Psoas muscle (tissue), 8 donors: ENCODE measurements around the gene FAM169A. TPM values are rescaled to one million over a fixed set of nuclear protein-coding genes. Genes with fewer than 3 reads are reported as not detected.
"Not testable (repeated sequence)": the region's sequence is repeated elsewhere in the genome, so short reads cannot be mapped to it uniquely, and the experiment has no call there.

Experiments
- ATAC-seq, 4 donors: fragments of 200-7000 bp; cut with Tn5 transposase; one replicate each; pipeline ENCODE4 v1.9.1; 2020; ENCODE audit warnings: moderate library complexity in 3 of 4, mild to moderate bottlenecking in 2 of 4
- DNase-seq, 2 donors: peaks; one replicate each; pipeline ENCODE4 v3.0.0-alpha.2; 2020
- H3K27ac ChIP-seq: fragments of 200-600 bp; one replicate; pipeline ENCODE4 v1.8.0; 2022
- H3K27me3 ChIP-seq, 3 donors: fragments of 200-600 bp in 1 of 3; one replicate each; pipeline versions ENCODE4 v1.6.1 to v1.8.0; 2013 to 2022; ENCODE audit warnings: low read length in 2 of 3, mild to moderate bottlenecking in 2 of 3, moderate library complexity in 1 of 3; ENCODE audit not compliant: insufficient read depth in 3 of 3
- H3K36me3 ChIP-seq, 2 donors: fragments of 200-600 bp in 1 of 2; one replicate each; pipeline versions ENCODE4 v1.6.1 to v1.8.0; 2013 to 2022; ENCODE audit warnings: low read depth in 1 of 2, mild to moderate bottlenecking in 1 of 2, moderate library complexity in 1 of 2; ENCODE audit not compliant: insufficient read depth in 1 of 2
- H3K4me1 ChIP-seq: fragments of 200-600 bp; one replicate; pipeline ENCODE4 v1.8.0; 2022
- H3K4me3 ChIP-seq: fragments of 200-600 bp; one replicate; pipeline ENCODE4 v1.8.0; 2022; ENCODE audit warnings: mild to moderate bottlenecking
- H3K9me3 ChIP-seq: fragments of 200-600 bp; one replicate; pipeline ENCODE4 v1.8.0; 2022
- WGBS, 3 donors: extraction: QIAGEN DNeasy Blood & Tissue Kit; methylation state at CpG; one replicate each; pipeline versions ENCODE4 v1.1.6 to v1.1.7; 2013; 5-methylcytosine and 5-hydroxymethylcytosine counted together
- intact Hi-C, 2 donors: fragments of 100-400 bp; cut with DNase I; formaldehyde crosslinking; loops; one replicate each; pipeline versions ENCODE4 v1.11.0 to v1.14.2; 2022
- polyA plus RNA-seq, 3 donors: library from polyadenylated mRNA; stranded (reverse); fragments of 200-250 nt; gene quantifications; one replicate each; pipeline ENCODE4 v1.2.3, GENCODE V29; 2013
- total RNA-seq, 4 donors: library from RNA; stranded (reverse); fragmentation: NEBNext Ultra II Directional in 2 of 4; extraction: Animal tissue kit (Norgen Biotek cat#: 25700) in 2 of 4; gene quantifications; one replicate each; pipeline versions ENCODE4 v1.2.1 to v1.2.4, GENCODE V29; 2021 to 2023
- TF ChIP-seq, protein P1 (sequence below): fragments of 200-600 bp; IDR thresholded peaks from one replicate; pipeline ENCODE4 v1.8.0; 2022; ENCODE audit warnings: antibody characterized with exemption
- donor health status: healthy with polysubstance abuse.
- donor health status: DM: no; HTN: no; CAD: no; lungs with moderate emphysema.
- donor health status: Bipolar disorder and iron deficiency.
- donor health status: healthy.
- donor health status: DM: yes; HTN: yes; CAD: no.
- donor health status: DM: no; HTN: no; CAD: no.
- donor health status: DM: no; HTN: no; CAD: no.
- donor health status: DM: yes; HTN: yes; CAD: no.

FAM169A gene
- total and polyA plus RNA-seq, 7 donors = 0.01 to 0.85 (median 0.34) TPM; not detected in 3

- Histone ChIP-seq H3K4me3 (no peak overlapping the region), H3K9me3 (no peaks in the 10 kb centered on the region), H3K27me3 (peaks cover 0 to 39% (median 15%) of the 10 kb centered on the region in 3 donors), H3K36me3 (no peaks in the 10 kb centered on the region), H3K4me1 (no peaks in the 10 kb centered on the region), H3K27ac (no peak overlapping the region)
- TF ChIP-seq, protein P1, sequence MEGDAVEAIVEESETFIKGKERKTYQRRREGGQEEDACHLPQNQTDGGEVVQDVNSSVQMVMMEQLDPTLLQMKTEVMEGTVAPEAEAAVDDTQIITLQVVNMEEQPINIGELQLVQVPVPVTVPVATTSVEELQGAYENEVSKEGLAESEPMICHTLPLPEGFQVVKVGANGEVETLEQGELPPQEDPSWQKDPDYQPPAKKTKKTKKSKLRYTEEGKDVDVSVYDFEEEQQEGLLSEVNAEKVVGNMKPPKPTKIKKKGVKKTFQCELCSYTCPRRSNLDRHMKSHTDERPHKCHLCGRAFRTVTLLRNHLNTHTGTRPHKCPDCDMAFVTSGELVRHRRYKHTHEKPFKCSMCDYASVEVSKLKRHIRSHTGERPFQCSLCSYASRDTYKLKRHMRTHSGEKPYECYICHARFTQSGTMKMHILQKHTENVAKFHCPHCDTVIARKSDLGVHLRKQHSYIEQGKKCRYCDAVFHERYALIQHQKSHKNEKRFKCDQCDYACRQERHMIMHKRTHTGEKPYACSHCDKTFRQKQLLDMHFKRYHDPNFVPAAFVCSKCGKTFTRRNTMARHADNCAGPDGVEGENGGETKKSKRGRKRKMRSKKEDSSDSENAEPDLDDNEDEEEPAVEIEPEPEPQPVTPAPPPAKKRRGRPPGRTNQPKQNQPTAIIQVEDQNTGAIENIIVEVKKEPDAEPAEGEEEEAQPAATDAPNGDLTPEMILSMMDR = no peak
- DNase-seq (no peak), ATAC-seq (no peak)
- 82 to 90% (median 86%) methylated on average over 2 of the region's 2 CpGs for WGBS, 3 donors
- intact Hi-C loops = no loop called here
These were observed 4.0 kb downstream of the FAM169A start for GRCh38 chr5:74862221-74862620.

- H3K4me3 ChIP-seq, DNase-seq, H3K4me1 ChIP-seq, intact Hi-C loops, ATAC-seq, H3K36me3 ChIP-seq, H3K9me3 ChIP-seq, H3K27ac ChIP-seq, H3K27me3 ChIP-seq: not testable (repeated sequence)
- 94 to 98% (median 95%) methylated on average over 7 of the region's 7 CpGs for WGBS, 3 donors
These were observed 9.2 kb downstream of the FAM169A start for GRCh38 chr5:74856975-74857374.

- no peaks in the 10 kb centered on the region for H3K4me1 ChIP-seq
- H3K27me3 ChIP-seq = no peaks in the 10 kb centered on the region
- TF ChIP-seq, protein P1 = no peak
- ATAC-seq (no peak), DNase-seq (no peak)
- no peaks in the 10 kb centered on the region for H3K9me3 ChIP-seq
- no peaks in the 10 kb centered on the region for H3K36me3 ChIP-seq
- no peak overlapping the region for H3K27ac ChIP-seq
- no peak overlapping the region for H3K4me3 ChIP-seq
- intact Hi-C loops = no loop called here
- 96 to 98% (median 96%) methylated on average over 2 of the region's 2 CpGs for WGBS, 3 donors
These were observed 12.9 kb downstream of the FAM169A start for GRCh38 chr5:74853256-74853655.

DNA sequence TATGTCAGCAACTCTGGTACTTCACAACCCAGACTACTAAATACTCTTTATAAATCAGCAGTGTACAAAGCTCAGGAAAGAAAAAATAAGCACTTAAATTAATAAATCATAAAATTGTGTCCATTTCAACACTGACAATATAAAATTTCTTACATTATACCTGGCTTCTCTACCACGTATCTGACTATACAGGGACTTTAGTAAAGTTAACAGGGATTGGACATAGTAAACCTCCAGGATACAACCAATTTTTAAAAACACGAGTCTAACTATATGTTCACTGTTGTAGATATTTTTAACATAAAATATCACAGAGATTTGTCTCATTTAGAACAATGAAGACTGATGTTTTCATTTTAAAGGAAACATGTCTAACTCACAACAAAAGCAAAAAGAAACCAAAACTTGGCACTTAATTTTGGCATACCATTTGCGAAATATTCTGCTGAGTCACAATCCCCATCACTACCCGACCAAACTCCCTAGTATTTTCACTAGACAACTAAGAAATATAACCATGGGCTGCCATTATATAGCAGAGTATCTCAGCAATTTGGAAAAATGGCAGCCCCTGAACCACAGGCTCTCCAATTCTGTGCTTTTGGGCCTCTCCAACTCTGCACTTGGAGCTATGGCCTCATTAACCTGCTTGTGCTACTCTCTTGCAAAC lies 14.4 kb downstream of the FAM169A start:
- TF ChIP-seq, protein P1 = no peak
- H3K27ac ChIP-seq = no peak overlapping the region
- no peaks in the 10 kb centered on the region for H3K27me3 ChIP-seq
- DNase-seq = no peak
- H3K4me1 ChIP-seq = no peaks in the 10 kb centered on the region
- H3K36me3 ChIP-seq = no peaks in the 10 kb centered on the region
- intact Hi-C loops = no loop called here
- no peak for ATAC-seq
- no peak overlapping the region for H3K4me3 ChIP-seq
- WGBS, 3 donors = 41 to 58% (median 44%) methylated on average over 4 of the region's 4 CpGs
- H3K9me3 ChIP-seq = no peaks in the 10 kb centered on the region

- Histone ChIP-seq H3K27ac (no peak overlapping the region), H3K4me3 (no peak overlapping the region), H3K27me3 (no peaks in the 10 kb centered on the region), H3K4me1 (no peaks in the 10 kb centered on the region), H3K36me3 (no peaks in the 10 kb centered on the region), H3K9me3 (no peaks in the 10 kb centered on the region)
- WGBS, 3 donors = 70 to 77% (median 77%) methylated on average over 4 of the region's 4 CpGs
- intact Hi-C loops = no loop called here
- TF ChIP-seq, protein P1 = no peak
- ATAC-seq (no peak), DNase-seq (no peak)
These were observed 15.3 kb downstream of the FAM169A start for GRCh38 chr5:74850789-74851425.
